Stimulated activated CD4-positive, alpha-beta T cell treated with anti-CD3 and anti-CD28 coated beads, Interleukin-15, amount 100 ng/mL, for 48 hours (primary cell): Measurements from ENCODE around the gene TMEM179B.
"Not testable (repeated sequence)": the region's sequence is repeated elsewhere in the genome, so short reads cannot be mapped to it uniquely, and the experiment has no call there.

Source experiments
- DNase-seq, 2 donors: peaks; one replicate each; pipeline ENCODE4 v3.0.0-alpha.2; 2020; ENCODE audit warnings: low read depth in 2 of 2

TMEM179B gene

GRCh38 chr11:62789576-62789975, 2.4 kb downstream of the TMEM179B start:
- DNase-seq, result no peak

- DNase-seq, result peak; percentile 75 to 90
Measured at GRCh38 chr11:62791501-62792201, 4.4 kb downstream of the TMEM179B start, which contains the start of gene TMEM223. TSS of gene TMEM223 (minus strand) at chr11:62792006. CDS start at chr11:62791994, 12 bp downstream.

- DNase-seq, result no peak
Measured at GRCh38 chr11:62792202-62792575, 5.0 kb downstream of the TMEM179B start.

GRCh38 chr11:62794201-62794775, 7.1 kb downstream of the TMEM179B start:
- no peak for DNase-seq

GRCh38 chr11:62796281-62796680, 9.1 kb downstream of the TMEM179B start:
- DNase-seq, result no peak

GRCh38 chr11:62799486-62799885, 12.3 kb downstream of the TMEM179B start:
- no peak for DNase-seq

- no peak for DNase-seq
Measured at GRCh38 chr11:62801071-62801470, 13.9 kb downstream of the TMEM179B start.

GRCh38 chr11:62804310-62805075, 17.3 kb downstream of the TMEM179B start:
- DNase-seq, result no peak

- peak; percentile 88 to 93 for DNase-seq
Measured at GRCh38 chr11:62805076-62805892, 18.1 kb downstream of the TMEM179B start, which contains the start of gene NXF1. TSS of gene NXF1 (minus strand) at chr11:62805440. CDS start at chr11:62805356, 84 bp downstream.

- DNase-seq, result no peak
Measured at GRCh38 chr11:62805961-62806441, 18.8 kb downstream of the TMEM179B start.

- DNase-seq, result no peak
Measured at GRCh38 chr11:62806611-62807121, 19.5 kb downstream of the TMEM179B start.

- DNase-seq, result no peak
Measured at GRCh38 chr11:62810748-62811147, 23.5 kb downstream of the TMEM179B start.

- no peak for DNase-seq
Measured at GRCh38 chr11:62811659-62812058, 24.5 kb downstream of the TMEM179B start.

- DNase-seq, result no peak
Measured at GRCh38 chr11:62816557-62816956, 29.4 kb downstream of the TMEM179B start.

- DNase-seq, result no peak
Measured at GRCh38 chr11:62817129-62817528, 29.9 kb downstream of the TMEM179B start.

GRCh38 chr11:62823677-62824076, 36.5 kb downstream of the TMEM179B start:
- no peak for DNase-seq

GRCh38 chr11:62828130-62828529, 40.9 kb downstream of the TMEM179B start:
- not testable (repeated sequence) for DNase-seq

GRCh38 chr11:62830904-62831519, 43.8 kb downstream of the TMEM179B start:
- no peak for DNase-seq

- peak; percentile 99 for DNase-seq
Measured at GRCh38 chr11:62831520-62832335, 44.5 kb downstream of the TMEM179B start, which contains the start of gene STX5. TSS of gene STX5 (minus strand) at chr11:62832051. CDS start at chr11:62831243, 808 bp downstream.
